HepG2 (cell line): ENCODE results near the gene EID3. TPM values are rescaled to one million over a fixed set of nuclear protein-coding genes. Genes with fewer than 3 reads are reported as not detected.

Experiments
- BCLAF1 ChIP-seq: fragments of 450-650 bp; IDR thresholded peaks from 2 replicates; pipeline ENCODE4 v1.6.1; 2017; ENCODE audit warnings: mild to moderate bottlenecking
- DR1 ChIP-seq: sonication (generic); formaldehyde crosslinking; IDR thresholded peaks from 2 replicates; pipeline ENCODE4 v1.8.0; 2021; ENCODE audit warnings: mild to moderate bottlenecking, missing genetic modification reagents, inconsistent platforms
- POLR2G ChIP-seq: fragments of 200-400 bp; formaldehyde crosslinking; IDR thresholded peaks from 2 replicates; pipeline ENCODE4 v1.6.1; 2018; ENCODE audit warnings: mild to moderate bottlenecking, low read depth, low read length, moderate library complexity
- TRIM22 ChIP-seq: fragments of 450-650 bp; IDR thresholded peaks from 2 replicates; pipeline ENCODE4 v1.6.1; 2017
- UBTF ChIP-seq: sonication (generic); formaldehyde crosslinking; IDR thresholded peaks from 2 replicates; pipeline ENCODE4 v1.4.0; 2020; ENCODE audit warnings: mild to moderate bottlenecking, missing genetic modification reagents
- YEATS2 ChIP-seq: sonication (generic); formaldehyde crosslinking; IDR thresholded peaks from 2 replicates; pipeline ENCODE4 v1.4.0; 2020; ENCODE audit warnings: missing genetic modification reagents, borderline replicate concordance
- ZNF574 ChIP-seq: sonication (generic); formaldehyde crosslinking; IDR thresholded peaks from 2 replicates; pipeline ENCODE4 v1.4.0; 2020; ENCODE audit warnings: missing genetic modification reagents
- ZNF781 ChIP-seq: sonication (generic); formaldehyde crosslinking; IDR thresholded peaks from 2 replicates; pipeline ENCODE4 v1.5.1; 2020; ENCODE audit warnings: borderline replicate concordance, mild to moderate bottlenecking, missing genetic modification reagents; ENCODE audit errors: not compliant biosample characterization
- ZNF800 ChIP-seq: sonication (generic); formaldehyde crosslinking; IDR thresholded peaks from 2 replicates; pipeline ENCODE4 v1.4.0; 2020; ENCODE audit warnings: missing genetic modification reagents
- polyA plus RNA-seq, 8 experiments: library from polyadenylated mRNA; depleted of rRNA in 3 of 8; stranded (reverse) in 7 of 8; unstranded in 1 of 8; fragments of >200 nt; fragmentation: Illumina TruSeq in 4 of 8; extraction: Trizol in 4 of 8; gene quantifications; 2 replicates each; pipeline versions ENCODE4 v1.2.1 to v1.2.3, GENCODE V29; 2011 to 2016; ENCODE audit warnings: low read depth in 4 of 8, missing spikeins in 1 of 8, mixed read lengths in 1 of 8; ENCODE audit not compliant: insufficient read depth in 1 of 8
- total RNA-seq, 5 experiments: library from RNA; depleted of rRNA; stranded (reverse); fragments of >200 nt; fragmentation: Illumina TruSeq; extraction: Trizol; gene quantifications; 2 replicates each; pipeline ENCODE4 v1.2.3, GENCODE V29; 2016; ENCODE audit warnings: low read depth in 1 of 5

Gene EID3
- total and polyA plus RNA-seq, 2 of the 13 experiments (the other 11 are each of a cell fraction or from before 2014, with no cell fraction given), result 0.38 to 4.5 TPM

- TF ChIP-seq ZNF800 (peak; percentile 89; the same call in 1 of the 2 replicates), ZNF574 (CRISPR knock-in tag) (peak; percentile 75), DR1 (CRISPR knock-in tag) (peak; percentile 63; the same call in 1 of the 2 replicates), TRIM22 (no peak), BCLAF1 (no peak), ZNF781 (peak; percentile 94), YEATS2 (CRISPR knock-in tag) (peak; percentile 74), POLR2G (peak; percentile 77), UBTF (CRISPR knock-in tag) (peak; percentile 79)
Measured at GRCh38 chr12:104288635-104289274, 14.8 kb upstream of the EID3 start (continued).
